HepG2 (cell line): Measurements from ENCODE around the gene OR6A2. TPM values are rescaled to one million over a fixed set of nuclear protein-coding genes. Genes with fewer than 3 reads are reported as not detected.

Experiments
- ATAC-seq: fragments of 200-7000 bp; cut with Tn5 transposase; 3 replicates; pipeline ENCODE4 v1.9.1; 2020; ENCODE audit warnings: mild to moderate bottlenecking, moderate library complexity
- BruUV-seq: library from RNA; stranded (reverse); fragments of 400-500 nt; replicated peaks from 2 replicates; lab custom pipeline; 2021; lab: Mats Ljungman, UMichigan
- CTCF ChIA-PET: fragments of 300-600 bp; formaldehyde crosslinking; extraction: SDS; loops from one replicate; lab custom pipeline; 2021; ENCODE audit warnings: low total read pairs, inconsistent platforms, low intra/inter-chr PET ratio; lab: Yijun Ruan, JAX
- POLR2A ChIA-PET: fragments of 350-600 bp; sonication (Branson Sonifier 250); formaldehyde crosslinking; loops from one replicate; lab custom pipeline; 2020; ENCODE audit warnings: antibody characterized with exemption, inconsistent platforms; lab: Yijun Ruan, JAX
- DNase-seq: peaks from one replicate; pipeline ENCODE4 v3.0.0-alpha.2; 2015; ENCODE audit warnings: low spot score
- FAIRE-seq: peaks from 3 replicates; lab custom pipeline; 2011; peaks lifted over from hg19 to GRCh38; lab: Jason Lieb, UNC
- H2AFZ ChIP-seq: one replicate; pipeline ENCODE4 v1.6.1; 2011; ENCODE audit warnings: low read length, inconsistent platforms
- H3K27ac ChIP-seq: fragments of 300-600 bp; 3 replicates; pipeline ENCODE4 v1.8.0; 2011; ENCODE audit warnings: mixed run types, mild to moderate bottlenecking, mixed read lengths, low read length, inconsistent platforms; ENCODE audit not compliant: insufficient read depth; ENCODE audit errors: extremely low read length
- H3K27me3 ChIP-seq, 2 experiments: fragments of 200-600 bp in 1 of 2; 2 replicates in 1 of 2; 3 replicates in 1 of 2; pipeline versions ENCODE4 v1.6.0 to v1.8.0; 2011; ENCODE audit warnings: low read length in 2 of 2, mild to moderate bottlenecking in 2 of 2, moderate library complexity in 2 of 2, inconsistent platforms in 1 of 2; ENCODE audit not compliant: insufficient read depth in 2 of 2, control insufficient read depth in 1 of 2
- H3K36me3 ChIP-seq, 2 experiments: fragments of 200-600 bp in 1 of 2; replicated peaks in 1 of 2; 2 replicates in 1 of 2; 3 replicates in 1 of 2; pipeline versions ENCODE4 v1.5.1 to v1.8.0; 2011; ENCODE audit warnings: low read length in 2 of 2, inconsistent platforms in 1 of 2; ENCODE audit not compliant: insufficient read depth in 2 of 2, control insufficient read depth in 1 of 2
- H3K4me1 ChIP-seq: 2 replicates; pipeline ENCODE4 v1.5.1; 2012; ENCODE audit warnings: low read length, inconsistent platforms; ENCODE audit not compliant: insufficient read depth
- H3K4me2 ChIP-seq: 2 replicates; pipeline ENCODE4 v1.6.0; 2011; ENCODE audit warnings: low read depth, low read length, inconsistent platforms
- H3K4me3 ChIP-seq, 3 experiments: fragments of 200-600 bp in 1 of 3; sonication (generic), shearing (Covaris generic) in 1 of 3; replicated peaks in 1 of 3; 2 replicates each; pipeline ENCODE4 v1.5.1; 2011 to 2016; ENCODE audit warnings: low read length in 3 of 3, inconsistent platforms in 2 of 3, low read depth in 2 of 3, mild to moderate bottlenecking in 2 of 3, control low read depth in 1 of 3, mixed read lengths in 1 of 3; ENCODE audit not compliant: insufficient read depth in 1 of 3
- H3K79me2 ChIP-seq: one replicate; pipeline ENCODE4 v1.6.1; 2011; ENCODE audit warnings: low read length, inconsistent platforms; ENCODE audit not compliant: insufficient read depth
- H3K9ac ChIP-seq: 2 replicates; pipeline ENCODE4 v1.6.0; 2011; ENCODE audit warnings: mild to moderate bottlenecking, low read depth, low read length, inconsistent platforms; ENCODE audit not compliant: insufficient read depth
- H3K9me3 ChIP-seq: 2 replicates; pipeline ENCODE4 v1.5.1; 2012; ENCODE audit warnings: mild to moderate bottlenecking, low read length
- H4K20me1 ChIP-seq: 2 replicates; pipeline ENCODE4 v1.6.0; 2011; ENCODE audit warnings: inconsistent platforms, mild to moderate bottlenecking, low read length, moderate library complexity; ENCODE audit not compliant: insufficient read depth
- ARHGAP35 ChIP-seq: sonication (generic); formaldehyde crosslinking; IDR thresholded peaks from 2 replicates; pipeline ENCODE4 v1.9.0; 2022; ENCODE audit warnings: mild to moderate bottlenecking, inconsistent platforms, moderate library complexity, missing genetic modification reagents, borderline replicate concordance
- ATAD3A ChIP-seq: sonication (generic); formaldehyde crosslinking; IDR thresholded peaks from 2 replicates; pipeline ENCODE4 v1.4.0; 2020; ENCODE audit warnings: missing genetic modification reagents
- CEBPB ChIP-seq: IDR thresholded peaks from 2 replicates; pipeline ENCODE4 v1.6.1; 2011; ENCODE audit warnings: low read depth, low read length, improper control_type of control experiment, borderline replicate concordance
- CEBPG ChIP-seq: IDR thresholded peaks from 2 replicates; pipeline ENCODE4 v1.6.1; 2016
- FOXP1 ChIP-seq, 2 experiments: fragments of 450-650 bp in 1 of 2; IDR thresholded peaks; 2 replicates each; pipeline ENCODE4 v1.6.1; 2017 to 2018; ENCODE audit warnings: antibody characterized with exemption in 1 of 2
- JDP2 ChIP-seq: sonication (generic); formaldehyde crosslinking; IDR thresholded peaks from 2 replicates; pipeline ENCODE4 v1.8.1; 2022; ENCODE audit warnings: missing genetic modification reagents, borderline replicate concordance
- NAIF1 ChIP-seq: sonication (generic); formaldehyde crosslinking; IDR thresholded peaks from 2 replicates; pipeline ENCODE4 v1.5.0; 2020; ENCODE audit warnings: mild to moderate bottlenecking, missing genetic modification reagents, borderline replicate concordance
- NPAS2 ChIP-seq: sonication (generic); formaldehyde crosslinking; IDR thresholded peaks from 2 replicates; pipeline ENCODE4 v1.8.0; 2022; ENCODE audit warnings: mild to moderate bottlenecking, missing genetic modification reagents, borderline replicate concordance
- RAD21 ChIP-seq: fragments of 450-650 bp; formaldehyde crosslinking; IDR thresholded peaks from 2 replicates; pipeline ENCODE4 v1.5.0; 2020; ENCODE audit warnings: mild to moderate bottlenecking
- RXRB ChIP-seq: IDR thresholded peaks from 2 replicates; pipeline ENCODE4 v1.6.1; 2016; ENCODE audit warnings: borderline replicate concordance, missing genetic modification reagents, missing compliant biosample characterization
- TGIF2 ChIP-seq: IDR thresholded peaks from 2 replicates; pipeline ENCODE4 v1.6.1; 2016; ENCODE audit warnings: control low read depth, missing compliant biosample characterization
- TRIM24 ChIP-seq: sonication (generic); formaldehyde crosslinking; IDR thresholded peaks from 2 replicates; pipeline ENCODE4 v1.8.0; 2022; ENCODE audit warnings: mild to moderate bottlenecking, missing genetic modification reagents
- WIZ ChIP-seq: sonication (generic); formaldehyde crosslinking; IDR thresholded peaks from 2 replicates; pipeline ENCODE4 v1.5.1; 2020; ENCODE audit warnings: mild to moderate bottlenecking, missing genetic modification reagents
- ZFYVE20 ChIP-seq: sonication (generic); formaldehyde crosslinking; IDR thresholded peaks from 2 replicates; pipeline ENCODE4 v1.8.0; 2023; ENCODE audit warnings: low read depth, mild to moderate bottlenecking, moderate library complexity, missing genetic modification reagents, borderline replicate concordance
- ZNF121 ChIP-seq: sonication (generic); formaldehyde crosslinking; IDR thresholded peaks from 2 replicates; pipeline ENCODE4 v1.5.0; 2020; ENCODE audit warnings: mild to moderate bottlenecking, missing genetic modification reagents
- ZNF251 ChIP-seq: sonication (generic); formaldehyde crosslinking; IDR thresholded peaks from 2 replicates; pipeline ENCODE4 v1.9.0; 2021; ENCODE audit warnings: mild to moderate bottlenecking, missing genetic modification reagents
- ZNF432 ChIP-seq: sonication (generic); formaldehyde crosslinking; IDR thresholded peaks from 2 replicates; pipeline ENCODE4 v1.5.0; 2020; ENCODE audit warnings: missing genetic modification reagents, mild to moderate bottlenecking, borderline replicate concordance
- ZNF674 ChIP-seq: sonication (generic); formaldehyde crosslinking; IDR thresholded peaks from 2 replicates; pipeline ENCODE4 v1.5.0; 2020; ENCODE audit warnings: low read depth, mild to moderate bottlenecking, missing genetic modification reagents
- ZSCAN12 ChIP-seq: sonication (generic); formaldehyde crosslinking; IDR thresholded peaks from 2 replicates; pipeline ENCODE4 v1.9.0; 2021; ENCODE audit warnings: mild to moderate bottlenecking, missing genetic modification reagents
- WGBS: methylation state at CpG from one replicate; pipeline ENCODE4 v1.1.6; 2017; ENCODE audit warnings: low lambda C conversion rate; 5-methylcytosine and 5-hydroxymethylcytosine counted together
- in situ Hi-C: cut with HindIII; loops from 2 replicates; pipeline ENCODE4 v1.10.0; 2017; ENCODE audit warnings: low pct_unique_long_range_greater_than_20kb; ENCODE audit not compliant: extremely low pct_ligation_motif_present
- intact Hi-C: fragments of 100-400 bp; cut with micrococcal nuclease; formaldehyde crosslinking; loops from one replicate; pipeline ENCODE4 v1.10.0; 2022; ENCODE audit not compliant: unreplicated experiment
- polyA plus RNA-seq, 8 experiments: library from polyadenylated mRNA; depleted of rRNA in 3 of 8; stranded (reverse) in 7 of 8; unstranded in 1 of 8; fragments of >200 nt; fragmentation: Illumina TruSeq in 4 of 8; extraction: Trizol in 4 of 8; gene quantifications; 2 replicates each; pipeline versions ENCODE4 v1.2.1 to v1.2.3, GENCODE V29; 2011 to 2016; ENCODE audit warnings: low read depth in 4 of 8, missing spikeins in 1 of 8, mixed read lengths in 1 of 8; ENCODE audit not compliant: insufficient read depth in 1 of 8
- total RNA-seq, 5 experiments: library from RNA; depleted of rRNA; stranded (reverse); fragments of >200 nt; fragmentation: Illumina TruSeq; extraction: Trizol; gene quantifications; 2 replicates each; pipeline ENCODE4 v1.2.3, GENCODE V29; 2016; ENCODE audit warnings: low read depth in 1 of 5
- TF ChIP-seq, protein P1 (sequence below): sonication (generic); formaldehyde crosslinking; IDR thresholded peaks from 2 replicates; pipeline ENCODE4 v1.4.0; 2020; ENCODE audit warnings: mild to moderate bottlenecking, missing genetic modification reagents

The OR6A2 gene
- total and polyA plus RNA-seq, 2 of the 13 experiments (the other 11 are each of a cell fraction or from before 2014, with no cell fraction given) = not detected

DNA sequence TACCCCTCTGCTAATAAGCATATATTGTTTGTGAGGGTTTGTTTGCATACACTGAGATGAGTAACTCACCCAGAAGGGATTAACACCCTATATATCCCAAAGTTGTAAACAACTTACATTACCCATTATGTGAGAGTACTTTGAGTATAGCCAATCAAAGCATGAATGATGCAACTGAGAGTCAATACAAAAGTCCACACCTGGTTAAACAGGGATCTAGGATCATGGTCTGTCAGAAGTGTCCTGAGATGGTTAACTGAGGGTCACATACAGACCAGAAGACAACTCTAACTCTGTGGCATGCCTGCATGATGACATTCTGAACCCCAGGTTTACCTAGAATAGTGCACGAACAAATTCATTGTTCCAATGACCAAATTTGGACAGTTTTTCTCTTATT is 28.6 kb upstream of the OR6A2 start:
- Histone ChIP-seq H3K9me3 (no peaks in the 10 kb centered on the region), H2AFZ (no peak overlapping the region), H3K4me1 (no peaks in the 10 kb centered on the region), H3K79me2 (no peaks in the 10 kb centered on the region), H3K4me3 (no peak overlapping the region), H4K20me1 (no peaks in the 10 kb centered on the region), H3K27ac (no peak overlapping the region), H3K36me3 (no peaks in the 10 kb centered on the region), H3K9ac (no peak overlapping the region), H3K27me3 (no peaks in the 10 kb centered on the region; a peak in 1 of 5 replicates), H3K4me2 (no peak overlapping the region)
- in situ Hi-C loops (no loop called here), intact Hi-C loops (no loop called here)
- no TSS peak for BruUV-seq
- CTCF ChIA-PET = no interaction called here
- POLR2A ChIA-PET = no interaction called here
- no peak for FAIRE-seq
- no peak for ATAC-seq
- WGBS = 0% methylated on average over 1 of the region's 1 CpG
- DNase-seq = peak; percentile 2
- TF ChIP-seq RXRB (CRISPR knock-in tag) (no peak), ATAD3A (no peak), TRIM24 (no peak), ZSCAN12 (CRISPR knock-in tag) (no peak), ZFYVE20 (CRISPR knock-in tag) (no peak), WIZ (CRISPR knock-in tag) (no peak), FOXP1 (IDR thresholded peaks at IDR 0.05) (no peak), FOXP1 (CRISPR knock-in tag; IDR thresholded peaks at IDR 0.05) (no peak), CEBPB (peak; percentile 4; the same call in 1 of the 2 replicates), ZNF251 (CRISPR knock-in tag) (no peak), ARHGAP35 (CRISPR knock-in tag) (no peak), ZNF432 (no peak), JDP2 (no peak), CEBPG (CRISPR knock-in tag) (0 out of 2 replicates have a peak, but pooled peaks have one; percentile 28), NAIF1 (no peak), RAD21 (CRISPR knock-in tag) (no peak), TGIF2 (CRISPR knock-in tag) (no peak), ZNF121 (CRISPR knock-in tag) (0 out of 2 replicates have a peak, but pooled peaks have one; percentile 33), ZNF674 (CRISPR knock-in tag) (no peak), NPAS2 (no peak)
- TF ChIP-seq, protein P1, sequence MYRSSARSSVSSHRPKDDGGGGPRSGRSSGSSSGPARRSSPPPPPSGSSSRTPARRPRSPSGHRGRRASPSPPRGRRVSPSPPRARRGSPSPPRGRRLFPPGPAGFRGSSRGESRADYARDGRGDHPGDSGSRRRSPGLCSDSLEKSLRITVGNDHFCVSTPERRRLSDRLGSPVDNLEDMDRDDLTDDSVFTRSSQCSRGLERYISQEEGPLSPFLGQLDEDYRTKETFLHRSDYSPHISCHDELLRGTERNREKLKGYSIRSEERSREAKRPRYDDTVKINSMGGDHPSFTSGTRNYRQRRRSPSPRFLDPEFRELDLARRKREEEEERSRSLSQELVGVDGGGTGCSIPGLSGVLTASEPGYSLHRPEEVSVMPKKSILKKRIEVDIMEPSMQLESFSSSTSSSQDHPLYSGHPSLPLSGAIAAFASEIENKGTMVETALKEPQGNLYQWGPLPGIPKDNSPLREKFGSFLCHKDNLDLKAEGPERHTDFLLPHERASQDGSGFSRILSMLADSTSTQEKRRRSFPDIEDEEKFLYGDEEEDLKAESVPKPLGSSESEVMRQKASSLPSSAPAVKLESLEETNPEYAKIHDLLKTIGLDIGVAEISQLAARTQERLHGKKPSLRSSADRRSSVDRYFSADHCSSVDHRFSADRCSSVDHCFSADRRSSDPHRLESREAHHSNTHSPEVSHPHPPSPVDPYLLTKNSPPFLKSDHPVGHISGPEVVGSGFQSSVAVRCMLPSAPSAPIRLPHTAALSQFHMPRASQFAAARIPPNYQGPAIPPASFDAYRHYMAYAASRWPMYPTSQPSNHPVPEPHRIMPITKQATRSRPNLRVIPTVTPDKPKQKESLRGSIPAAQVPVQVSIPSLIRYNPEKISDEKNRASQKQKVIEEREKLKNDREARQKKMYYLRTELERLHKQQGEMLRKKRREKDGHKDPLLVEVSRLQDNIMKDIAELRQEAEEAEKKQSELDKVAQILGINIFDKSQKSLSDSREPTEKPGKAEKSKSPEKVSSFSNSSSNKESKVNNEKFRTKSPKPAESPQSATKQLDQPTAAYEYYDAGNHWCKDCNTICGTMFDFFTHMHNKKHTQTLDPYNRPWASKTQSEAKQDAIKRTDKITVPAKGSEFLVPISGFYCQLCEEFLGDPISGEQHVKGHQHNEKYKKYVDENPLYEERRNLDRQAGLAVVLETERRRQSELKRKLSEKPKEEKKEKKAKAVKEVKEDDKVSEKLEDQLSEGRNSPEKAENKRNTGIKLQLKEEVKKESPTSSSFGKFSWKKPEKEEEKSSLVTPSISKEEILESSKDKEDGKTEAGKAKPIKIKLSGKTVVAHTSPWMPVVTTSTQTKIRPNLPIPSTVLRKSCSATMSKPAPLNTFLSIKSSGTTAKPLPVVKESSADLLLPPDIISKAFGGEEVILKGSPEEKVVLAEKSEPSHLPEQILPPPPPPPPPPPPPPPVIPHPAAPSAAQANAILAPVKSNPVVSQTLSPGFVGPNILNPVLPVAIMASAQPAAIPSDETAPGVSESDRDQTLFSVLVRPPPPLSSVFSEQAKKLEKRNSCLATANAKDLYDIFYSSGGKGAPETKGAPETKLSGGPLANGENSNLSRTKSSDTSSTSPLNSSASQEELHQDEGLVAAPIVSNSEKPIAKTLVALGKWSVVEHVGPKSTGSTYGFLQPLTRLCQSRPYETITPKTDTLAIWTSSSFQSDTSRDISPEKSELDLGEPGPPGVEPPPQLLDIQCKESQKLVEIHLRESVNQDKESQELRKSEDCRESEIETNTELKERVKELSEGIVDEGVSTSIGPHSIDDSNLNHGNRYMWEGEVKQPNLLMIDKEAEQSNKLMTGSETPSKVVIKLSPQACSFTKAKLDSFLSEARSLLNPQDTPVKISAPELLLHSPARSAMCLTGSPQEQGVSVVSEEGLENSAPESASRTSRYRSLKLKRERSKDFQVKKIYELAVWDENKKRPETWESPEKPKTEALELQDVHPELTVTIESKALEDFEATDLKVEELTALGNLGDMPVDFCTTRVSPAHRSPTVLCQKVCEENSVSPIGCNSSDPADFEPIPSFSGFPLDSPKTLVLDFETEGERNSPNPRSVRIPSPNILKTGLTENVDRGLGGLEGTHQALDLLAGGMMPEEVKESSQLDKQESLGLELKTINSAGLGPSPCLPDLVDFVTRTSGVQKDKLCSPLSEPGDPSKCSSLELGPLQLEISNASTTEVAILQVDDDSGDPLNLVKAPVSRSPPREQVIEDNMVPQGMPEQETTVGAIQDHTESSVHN (CRISPR knock-in tag) = no peak
